OCI-LY3 (cell line): ENCODE results near the gene RNF144B.
A peak's percentile ranks its signal among the peaks of the same experiment; 100 is the strongest.

Source experiments
- H2AFZ ChIP-seq: fragments of 200-600, 300-600 bp; shearing (Covaris generic); 2 replicates; pipeline ENCODE4 v1.6.0; 2014; ENCODE audit warnings: antibody characterized with exemption, low read depth, low read length
- H3K27ac ChIP-seq: fragments of 200-600, 300-600 bp; sonication (generic); 2 replicates; pipeline ENCODE4 v1.5.1; 2014; ENCODE audit warnings: mild to moderate bottlenecking, low read length, moderate library complexity, mixed read lengths
- H3K27me3 ChIP-seq: fragments of 200-600, 300-600 bp; sonication (generic); 2 replicates; pipeline ENCODE4 v1.6.1; 2014; ENCODE audit warnings: low read depth, low read length, mixed read lengths
- H3K36me3 ChIP-seq: fragments of 200-600, 300-600 bp; sonication (generic); replicated peaks from 2 replicates; pipeline ENCODE3; 2014; ENCODE audit warnings: low read depth, low read length, mixed read lengths
- H3K4me1 ChIP-seq: fragments of 300-600, 200-600 bp; sonication (generic); 2 replicates; pipeline ENCODE4 v1.6.1; 2014; ENCODE audit warnings: low read length, mixed read lengths
- H3K4me2 ChIP-seq: fragments of 200-600, 300-600 bp; sonication (generic); 2 replicates; pipeline ENCODE4 v1.6.1; 2014; ENCODE audit warnings: low read length, mixed read lengths
- H3K4me3 ChIP-seq: fragments of 300-600, 200-600 bp; sonication (generic); 2 replicates; pipeline ENCODE4 v1.5.1; 2014; ENCODE audit warnings: antibody characterized with exemption, mild to moderate bottlenecking, low read length, moderate library complexity
- H3K79me2 ChIP-seq: fragments of 300-600, 200-600 bp; shearing (Covaris generic); 2 replicates; pipeline ENCODE4 v1.6.1; 2014; ENCODE audit warnings: mild to moderate bottlenecking, low read length, mixed read lengths
- H3K9ac ChIP-seq: fragments of 300-600, 200-600 bp; shearing (Covaris generic); 2 replicates; pipeline ENCODE4 v1.6.0; 2014; ENCODE audit warnings: mild to moderate bottlenecking, low read length, moderate library complexity
- H3K9me3 ChIP-seq: fragments of 200-600, 300-600 bp; shearing (Covaris generic); 2 replicates; pipeline ENCODE4 v1.6.1; 2014; ENCODE audit warnings: low read length, mixed read lengths; ENCODE audit not compliant: insufficient read depth
- H4K20me1 ChIP-seq: fragments of 200-600, 300-600 bp; sonication (generic); 2 replicates; pipeline ENCODE4 v1.6.1; 2016; ENCODE audit warnings: low read length, mixed read lengths; ENCODE audit not compliant: insufficient read depth
- CTCF ChIP-seq: fragments of 200-600, 300-600 bp; sonication (generic); IDR thresholded peaks from 2 replicates; pipeline ENCODE4 v1.5.1; 2014; ENCODE audit warnings: antibody characterized with exemption, low read length, low read depth
- EZH2phosphoT487 ChIP-seq: fragments of 200-600 bp; shearing (Covaris generic); IDR thresholded peaks from 2 replicates; pipeline ENCODE4 v1.6.1; 2018; ENCODE audit warnings: antibody characterized with exemption, mixed run types, low read depth

RNF144B gene

DNA sequence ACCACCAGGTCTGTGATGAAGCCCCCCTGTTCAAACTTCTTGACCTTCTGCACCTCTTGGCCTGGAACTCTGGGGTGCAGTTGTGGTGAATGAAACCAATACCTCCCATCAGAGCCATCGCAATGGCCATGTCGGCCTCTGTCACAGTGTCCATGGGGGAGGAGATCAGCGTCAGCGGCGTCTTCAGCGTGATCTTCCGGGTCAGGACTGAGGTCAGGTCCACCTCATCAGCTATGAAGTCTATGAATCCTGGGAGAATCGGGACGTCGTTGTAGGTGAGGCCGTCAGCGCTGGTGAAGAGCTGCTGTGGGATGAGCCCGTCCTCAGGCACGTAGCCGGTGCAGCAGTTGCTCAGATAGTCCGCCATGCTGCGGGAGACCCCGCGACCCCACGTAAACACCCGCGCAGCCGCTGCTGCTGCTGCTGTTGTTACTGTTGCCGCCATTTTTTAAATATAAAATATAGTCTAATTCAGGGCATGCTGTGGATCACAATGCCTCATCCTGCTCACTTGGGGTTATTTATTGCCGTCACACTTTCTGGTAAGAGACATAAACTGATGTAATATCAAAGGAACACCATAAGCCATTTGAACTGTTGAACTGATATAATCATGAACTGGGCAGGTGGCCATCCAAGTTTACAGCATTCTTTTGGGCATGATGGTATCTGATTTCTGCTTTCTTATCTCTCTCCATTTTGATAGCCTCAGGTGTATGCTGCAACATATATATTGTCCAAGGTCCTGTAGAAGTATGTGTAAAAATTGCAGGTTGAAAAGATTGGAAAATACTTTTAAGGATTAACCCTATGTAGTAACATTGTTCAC is 18.7 kb upstream of the RNF144B start:
- Histone ChIP-seq H3K9ac (no peak overlapping the region), H3K4me3 (no peak overlapping the region), H3K9me3 (peaks cover 6% of the 10 kb centered on the region), H3K79me2 (no peaks in the 10 kb centered on the region), H3K36me3 (peaks cover 14% of the 10 kb centered on the region), H3K27ac (no peak overlapping the region), H3K4me2 (no peak overlapping the region), H4K20me1 (no peaks in the 10 kb centered on the region), H3K4me1 (peaks cover 18% of the 10 kb centered on the region), H2AFZ (no peak overlapping the region), H3K27me3 (no peaks in the 10 kb centered on the region)
- TF ChIP-seq CTCF (no peak), EZH2phosphoT487 (no peak)

DNA sequence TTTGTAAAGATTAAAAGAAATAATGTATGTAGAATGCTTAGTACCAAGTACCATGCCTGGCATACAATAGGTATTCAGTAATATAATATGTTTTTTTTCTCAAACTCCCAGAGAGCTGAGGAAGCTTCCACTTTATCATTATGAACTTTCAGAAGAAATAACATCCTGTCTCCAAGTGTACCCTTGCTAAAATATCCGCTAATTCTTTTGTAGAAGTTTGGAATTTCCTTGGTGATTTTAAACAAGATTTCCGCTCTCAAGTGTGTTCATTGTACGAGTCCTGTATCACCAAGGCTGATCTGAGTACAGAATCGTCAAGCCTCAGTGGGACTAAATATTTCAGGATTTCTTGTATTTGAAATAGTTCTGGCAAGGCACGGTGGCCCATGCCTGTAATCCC is 16.1 kb upstream of the RNF144B start:
- peaks cover 2% of the 10 kb centered on the region for H3K4me1 ChIP-seq
- no peak overlapping the region for H3K27ac ChIP-seq
- no peaks in the 10 kb centered on the region for H4K20me1 ChIP-seq
- no peaks in the 10 kb centered on the region for H3K79me2 ChIP-seq
- peaks cover 3% of the 10 kb centered on the region for H3K9me3 ChIP-seq
- H3K4me3 ChIP-seq = no peak overlapping the region
- TF ChIP-seq CTCF (no peak), EZH2phosphoT487 (no peak)
- H2AFZ ChIP-seq = no peak overlapping the region
- H3K36me3 ChIP-seq = peaks cover 10% of the 10 kb centered on the region
- no peaks in the 10 kb centered on the region for H3K27me3 ChIP-seq
- H3K4me2 ChIP-seq = no peak overlapping the region
- H3K9ac ChIP-seq = no peak overlapping the region

GRCh38 chr6:18371656-18372055 is 15.5 kb upstream of the RNF144B start:
- Histone ChIP-seq H3K4me1 (no peaks in the 10 kb centered on the region), H4K20me1 (no peaks in the 10 kb centered on the region), H3K79me2 (no peaks in the 10 kb centered on the region), H3K27me3 (no peaks in the 10 kb centered on the region), H3K36me3 (peaks cover 4% of the 10 kb centered on the region), H3K9ac (no peak overlapping the region), H2AFZ (no peak overlapping the region), H3K9me3 (no peaks in the 10 kb centered on the region), H3K4me3 (no peak overlapping the region), H3K27ac (no peak overlapping the region), H3K4me2 (no peak overlapping the region)
- no peak for TF ChIP-seq CTCF
- TF ChIP-seq EZH2phosphoT487 = no peak

DNA sequence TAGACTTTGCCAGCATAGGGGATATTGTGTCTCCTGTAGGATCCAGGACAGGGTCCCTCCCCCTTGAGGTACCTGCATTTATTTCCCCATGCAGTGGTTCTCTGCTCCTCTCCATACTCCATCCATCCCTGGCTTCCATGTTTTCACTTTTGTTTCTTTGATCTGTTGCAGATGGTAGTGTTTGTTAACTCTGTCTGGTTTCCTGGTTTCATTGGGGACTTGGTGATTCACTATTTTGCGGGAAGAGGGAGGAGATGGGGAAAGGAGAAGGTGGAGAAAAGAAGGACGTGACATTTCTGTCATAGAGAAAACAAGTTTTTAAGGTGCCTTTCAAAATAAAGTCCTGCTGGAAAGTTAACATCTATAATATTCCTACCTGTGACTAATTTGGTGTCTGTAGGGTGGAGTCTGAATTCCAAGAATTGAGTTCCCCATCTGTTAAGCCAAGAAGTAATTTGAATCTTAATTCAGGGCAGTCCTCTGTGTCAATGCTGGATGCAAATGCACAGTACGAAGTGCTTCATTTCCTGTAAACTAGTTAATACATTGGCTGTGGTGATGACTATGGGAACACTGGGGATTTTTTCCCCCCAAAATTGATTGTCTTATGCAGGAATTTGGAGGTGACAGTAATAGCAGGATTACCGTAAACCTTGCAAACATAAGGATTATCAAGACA is 6.9 kb upstream of the RNF144B start:
- Histone ChIP-seq H3K9ac (peak overlapping the region; percentile 12; the same call in 1 of the 2 replicates), H2AFZ (peak overlapping the region; percentile 40; the same call in 1 of the 2 replicates), H3K27ac (no peak overlapping the region), H3K4me1 (peaks cover 25% of the 10 kb centered on the region), H3K9me3 (no peaks in the 10 kb centered on the region), H3K27me3 (no peaks in the 10 kb centered on the region), H3K79me2 (no peaks in the 10 kb centered on the region), H4K20me1 (no peaks in the 10 kb centered on the region), H3K4me3 (peak overlapping the region; percentile 60), H3K4me2 (peak overlapping the region; percentile 81), H3K36me3 (no peaks in the 10 kb centered on the region)
- TF ChIP-seq CTCF = no peak
- TF ChIP-seq EZH2phosphoT487 = no peak
